ENCODE results near the gene RPTN.
"Not testable (repeated sequence)": the region's sequence is repeated elsewhere in the genome, so short reads cannot be mapped to it uniquely, and the experiment has no call there.

RPTN gene

DNA sequence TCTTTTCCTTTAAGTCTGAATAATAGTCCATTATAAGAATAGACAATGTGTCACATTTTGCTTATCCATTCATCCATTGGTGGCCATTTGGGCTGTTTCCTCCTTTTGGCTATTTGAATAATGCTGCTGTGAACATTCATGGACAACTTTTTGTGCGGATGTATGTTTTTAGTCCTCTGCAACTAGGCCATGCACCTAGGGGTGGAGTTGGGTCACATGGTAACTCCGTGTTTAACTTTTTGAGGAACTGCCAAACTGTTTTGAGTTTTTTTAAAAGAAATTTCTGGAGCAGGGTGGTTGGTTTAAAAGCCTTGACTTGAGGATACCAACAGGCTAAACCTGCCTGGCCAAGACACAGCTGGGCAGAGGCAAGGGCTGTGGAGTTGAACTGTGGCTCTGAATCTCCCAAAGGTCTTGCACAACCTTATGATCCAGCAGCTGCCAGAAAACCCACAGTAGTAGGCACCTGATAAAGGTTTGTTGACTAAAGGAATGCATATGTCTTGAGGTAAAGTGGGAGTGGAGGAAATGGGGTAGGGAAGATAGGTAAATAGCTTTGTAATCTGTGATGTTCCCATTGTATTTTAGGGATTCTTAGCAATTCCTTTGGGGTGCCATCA is 5.6 kb upstream of the RPTN start:
- no peak for DNase-seq

DNA sequence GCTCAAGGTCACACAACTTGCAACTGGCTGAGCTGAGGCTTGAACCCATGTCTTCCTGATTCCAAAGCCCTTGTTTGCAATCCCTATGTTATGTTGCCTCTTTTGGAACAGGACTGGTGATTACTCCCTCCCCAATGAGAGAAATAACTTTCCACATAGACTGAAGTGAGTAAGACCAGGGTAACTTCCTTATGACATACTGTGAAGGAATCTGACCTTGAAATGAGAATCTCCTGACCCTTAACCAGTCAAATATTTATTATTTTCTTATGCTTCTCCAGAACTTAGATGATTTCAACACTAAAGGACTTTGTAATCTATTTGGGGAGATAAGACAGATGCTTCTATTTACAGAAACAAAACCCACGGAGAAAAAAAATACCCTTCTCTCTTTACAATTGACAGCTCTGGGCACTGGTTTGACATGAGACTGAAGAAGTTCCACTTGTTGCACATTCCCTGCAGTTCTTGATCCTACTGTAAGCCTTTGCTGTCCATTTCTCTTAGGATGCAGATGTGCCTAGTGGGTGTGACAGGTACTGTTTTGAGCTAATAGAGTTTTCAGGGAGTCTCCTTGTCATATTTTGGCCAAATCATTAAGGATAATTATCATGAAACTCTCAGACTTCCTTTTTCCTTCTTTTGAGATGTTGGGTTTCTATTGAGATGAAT is 3.9 kb upstream of the RPTN start:
- peak; percentile 71 for DNase-seq

DNA sequence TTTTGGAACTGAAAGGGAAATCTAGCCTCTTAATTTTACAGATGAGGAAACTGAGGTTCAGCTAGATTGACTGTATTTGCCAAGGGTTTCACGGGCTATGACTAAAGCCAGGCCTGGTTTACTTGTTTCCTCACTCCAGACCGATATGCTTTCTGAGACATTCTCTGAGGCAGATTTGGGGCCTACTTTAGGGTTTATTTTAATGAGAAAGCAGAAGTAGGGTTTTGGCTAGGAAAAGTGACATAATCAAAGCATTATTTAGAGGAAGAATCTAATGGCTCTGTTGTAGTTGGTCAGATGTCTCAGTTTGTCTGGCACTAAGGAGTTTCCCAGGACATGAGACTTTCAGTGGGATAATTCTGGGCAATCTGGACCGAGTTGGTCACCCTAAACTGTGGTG is 1.5 kb upstream of the RPTN start:
- no peak for DNase-seq

DNA sequence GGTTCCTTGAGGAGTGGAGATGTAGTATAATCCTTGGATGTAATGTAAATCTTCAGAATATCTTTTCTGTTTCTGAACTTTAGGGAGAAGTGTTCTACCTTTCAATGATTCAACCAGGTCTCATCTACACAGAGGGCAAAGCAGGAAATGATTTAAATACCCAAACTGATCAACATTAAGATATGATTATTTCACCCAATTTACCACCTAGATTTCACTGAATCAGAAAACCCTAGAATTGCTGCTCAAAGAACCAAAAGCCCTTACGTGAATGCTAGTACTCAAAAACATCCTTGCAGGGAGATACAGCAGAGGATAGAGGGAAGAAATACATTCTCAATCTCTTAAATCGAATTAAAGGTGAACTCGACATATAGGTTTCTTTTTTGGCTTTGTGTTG is 5.0 kb downstream of the RPTN start:
- DNase-seq, result no peak

DNA sequence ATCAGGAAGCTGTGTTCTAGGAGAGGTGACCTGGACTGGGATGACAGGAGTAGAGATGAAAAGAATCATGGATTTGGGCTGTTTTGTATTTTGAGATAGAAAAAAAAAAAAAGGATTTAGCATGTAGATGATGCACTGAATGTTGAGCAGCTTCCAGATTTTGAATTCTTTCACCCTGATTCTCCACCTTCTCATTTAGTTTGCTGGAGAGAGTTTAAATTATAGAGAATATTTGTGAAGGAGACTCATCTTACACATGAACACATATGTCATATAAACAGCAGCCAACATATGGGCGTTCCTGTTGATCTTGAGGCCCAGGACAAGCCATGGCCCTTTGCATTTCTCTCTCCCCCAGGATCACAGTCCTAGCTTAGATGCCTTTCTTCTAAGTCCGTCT is 7.4 kb downstream of the RPTN start:
- DNase-seq, result no peak

DNA sequence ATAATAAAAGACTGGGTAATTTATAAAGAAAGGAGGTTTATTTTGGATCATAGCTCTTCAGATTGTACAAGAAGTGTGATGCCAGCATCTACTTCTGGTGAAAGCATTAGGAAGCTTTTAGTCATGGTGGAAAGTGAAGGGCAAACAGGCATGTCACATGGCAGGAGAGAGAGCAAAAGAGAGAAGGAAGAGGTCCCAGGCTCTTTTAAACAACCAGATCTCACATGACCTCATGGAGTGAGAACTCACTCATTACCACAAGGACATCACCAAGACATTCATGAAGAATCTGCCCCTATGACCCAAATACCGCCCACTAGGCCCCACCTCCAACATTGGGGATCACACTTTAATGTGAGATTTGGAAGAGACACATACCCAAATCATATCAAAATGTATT is 10.0 kb downstream of the RPTN start:
- DNase-seq, result no peak

DNA sequence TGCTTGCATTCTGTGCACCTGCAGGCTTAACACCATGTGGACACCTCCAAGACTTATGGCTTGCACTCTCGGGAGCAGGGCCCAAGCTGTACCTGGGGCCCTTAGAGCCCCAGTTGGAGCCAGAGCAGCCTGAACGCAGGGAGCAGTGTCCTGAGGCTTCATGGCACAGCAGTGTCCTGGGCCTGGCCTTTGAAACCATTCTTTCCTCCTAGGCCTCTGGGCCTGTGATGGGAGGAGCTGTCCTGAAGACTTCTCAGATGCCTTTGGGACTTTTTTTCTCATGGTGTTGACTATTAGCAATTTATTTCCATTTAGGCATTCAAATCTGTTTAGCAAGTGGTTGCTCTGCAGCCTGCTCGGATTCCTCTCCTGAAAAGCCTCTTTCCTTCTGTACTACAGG is 11.0 kb downstream of the RPTN start:
- DNase-seq, result no peak

DNA sequence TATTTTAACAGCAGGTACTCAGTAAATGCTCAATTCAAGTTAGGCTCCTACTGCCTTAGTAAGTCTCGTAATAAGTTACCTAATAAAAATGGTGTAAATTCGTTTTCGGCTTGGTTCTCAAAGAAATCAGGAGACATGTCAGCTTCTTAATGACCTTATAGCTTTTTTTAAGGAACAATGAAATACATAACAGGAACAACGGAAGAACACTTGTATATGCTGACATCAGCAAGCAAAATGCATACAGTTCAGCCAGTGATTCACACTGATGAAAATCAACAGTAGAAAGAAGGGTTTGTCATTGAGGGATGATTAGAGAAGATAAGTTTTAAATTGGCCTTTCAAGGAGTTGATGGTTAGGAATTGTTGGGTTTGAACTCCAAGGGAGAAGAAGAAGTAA is 13.3 kb downstream of the RPTN start:
- DNase-seq, result no peak

DNA sequence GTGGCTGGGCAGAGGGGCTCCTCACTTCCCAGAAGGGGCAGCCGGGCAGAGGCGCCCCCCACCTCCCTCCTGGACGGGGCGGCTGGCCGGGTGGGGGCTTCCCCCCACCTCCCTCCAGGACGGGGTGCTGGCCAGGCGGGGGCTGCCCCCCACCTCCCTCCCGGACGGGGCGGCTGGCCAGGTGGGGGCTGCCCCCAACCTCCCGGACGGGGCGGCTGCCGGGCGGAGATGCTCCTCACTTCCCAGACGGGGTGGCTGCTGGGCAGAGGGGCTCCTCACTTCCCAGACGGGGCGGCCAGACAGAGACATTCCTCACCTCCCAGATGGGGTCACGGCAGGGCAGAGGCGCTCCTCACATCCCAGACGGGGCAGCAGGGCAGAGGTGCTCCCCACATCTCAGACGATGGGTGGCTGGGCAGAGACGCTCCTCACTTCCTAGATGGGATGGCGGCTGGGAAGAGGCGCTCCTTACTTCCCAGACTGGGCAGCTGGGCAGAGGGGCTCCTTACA is 14.3 kb downstream of the RPTN start:
- not testable (repeated sequence) for DNase-seq

DNA sequence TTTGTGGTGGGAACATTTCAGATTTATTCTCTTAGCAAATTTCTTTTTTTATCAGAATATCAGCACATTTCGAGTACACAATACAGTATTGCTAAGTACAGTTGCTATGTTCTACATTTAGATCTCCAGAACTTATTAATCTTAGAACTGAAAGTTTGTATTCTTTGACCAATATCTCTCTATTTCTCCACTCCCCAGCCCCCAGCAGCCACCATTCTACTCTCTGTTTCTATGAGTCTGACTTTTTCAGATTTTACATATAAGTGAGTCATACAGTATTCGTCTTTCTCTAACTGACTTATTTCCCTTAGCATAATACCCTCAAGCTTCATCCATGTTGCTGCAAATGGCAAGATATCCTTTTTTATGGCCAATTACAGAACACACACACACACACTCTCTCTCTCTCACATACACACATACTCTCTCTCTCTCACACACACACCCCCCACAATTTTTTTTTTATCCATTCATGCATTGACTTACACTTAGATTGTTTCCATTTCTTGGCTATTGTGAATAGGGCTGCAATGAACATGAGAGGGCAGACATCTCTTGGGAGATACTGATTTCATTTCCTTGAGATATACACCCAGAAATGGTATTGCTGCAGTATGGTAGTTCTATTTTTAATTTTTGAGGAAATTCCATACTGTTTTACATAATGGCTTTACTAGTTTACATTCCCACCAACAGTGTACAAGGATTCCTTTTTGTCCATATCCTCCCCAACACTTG is 15.7 kb downstream of the RPTN start:
- DNase-seq, result no peak

DNA sequence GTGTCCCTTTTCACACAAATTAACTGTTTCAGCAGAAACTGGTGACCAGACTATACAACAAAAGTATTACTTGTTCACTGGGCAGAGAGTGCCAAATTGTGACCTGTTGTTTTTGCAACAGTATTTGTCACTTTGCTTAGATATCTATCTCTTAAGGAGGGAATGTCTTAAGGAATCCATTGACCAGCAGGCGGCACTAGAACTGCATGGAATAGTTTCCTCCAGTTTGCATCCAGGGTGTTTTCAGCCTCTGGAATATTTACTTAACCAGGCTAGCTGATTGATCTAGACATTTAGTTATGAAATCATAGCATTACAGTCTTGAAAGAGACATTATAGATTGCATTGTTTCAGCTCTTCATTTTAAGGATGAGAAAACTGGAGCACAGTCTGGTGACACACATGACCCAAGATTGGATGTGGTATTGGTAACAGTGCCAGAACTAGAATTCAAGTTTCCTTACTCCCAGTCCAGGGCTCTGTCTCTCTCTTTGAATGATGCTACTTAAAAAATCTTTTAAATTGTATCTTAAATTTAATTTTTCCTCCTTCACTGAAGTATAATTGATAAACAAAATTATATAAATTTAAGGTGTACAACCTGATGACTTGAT is 16.9 kb downstream of the RPTN start:
- DNase-seq, result peak; percentile 48

DNA sequence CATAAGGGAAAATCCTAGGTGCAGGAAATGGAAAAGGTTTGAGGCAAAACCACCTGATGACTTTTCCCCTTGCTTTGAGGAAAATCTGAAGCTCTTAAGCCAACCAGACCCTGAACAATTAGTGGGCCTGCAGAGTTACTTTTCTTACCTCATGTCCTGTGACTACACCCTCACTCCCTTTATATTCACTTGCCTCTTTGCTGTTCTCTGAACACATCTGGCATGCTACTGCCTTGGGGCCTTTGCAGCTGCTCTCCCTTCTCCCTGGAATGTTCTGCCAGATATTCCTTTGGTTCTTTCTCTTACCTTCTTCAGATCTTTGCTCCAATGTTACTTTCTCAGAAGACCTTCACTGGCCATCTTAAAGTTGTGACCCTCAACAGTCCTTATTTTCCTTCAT is 21.8 kb downstream of the RPTN start:
- DNase-seq, result no peak

DNA sequence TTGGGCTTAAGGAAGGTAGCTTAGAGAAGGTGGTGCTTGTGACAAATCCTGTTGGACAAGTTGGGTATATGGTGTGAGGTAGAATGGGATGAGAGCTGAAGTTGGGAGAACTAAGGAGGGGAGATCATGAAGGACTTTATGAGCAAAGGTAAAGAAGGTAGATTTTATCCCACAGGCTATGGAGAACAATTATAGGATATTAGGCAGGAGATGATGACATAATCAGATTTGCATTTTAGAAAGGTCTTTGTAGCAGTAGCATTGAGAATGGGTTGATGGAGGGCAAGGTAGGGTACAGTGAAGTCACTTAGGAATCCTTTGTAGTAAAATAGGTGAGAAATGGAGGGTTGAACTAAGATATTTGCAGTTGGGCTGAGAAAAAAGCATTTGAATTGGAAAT is 28.8 kb downstream of the RPTN start:
- no peak for DNase-seq

DNA sequence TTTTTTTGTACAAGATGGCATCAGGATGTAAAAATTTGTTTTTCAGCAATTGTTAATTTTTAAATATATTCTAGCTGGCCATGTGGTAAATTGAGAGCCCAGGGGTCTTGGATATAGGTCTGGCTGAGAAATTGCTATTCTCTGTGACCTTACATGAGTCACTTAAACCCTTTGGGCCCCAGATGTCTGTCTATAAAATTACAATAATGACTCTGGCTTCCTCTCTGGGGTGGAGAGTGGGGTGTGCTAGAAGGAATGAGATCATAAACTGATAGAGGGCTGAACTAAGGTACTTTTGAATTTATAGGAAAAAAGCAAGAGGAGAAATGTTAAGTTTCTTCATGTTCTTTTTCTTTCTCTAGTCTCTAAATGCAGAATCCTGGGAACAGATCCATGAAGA is 31.4 kb downstream of the RPTN start:
- DNase-seq, result no peak

DNA sequence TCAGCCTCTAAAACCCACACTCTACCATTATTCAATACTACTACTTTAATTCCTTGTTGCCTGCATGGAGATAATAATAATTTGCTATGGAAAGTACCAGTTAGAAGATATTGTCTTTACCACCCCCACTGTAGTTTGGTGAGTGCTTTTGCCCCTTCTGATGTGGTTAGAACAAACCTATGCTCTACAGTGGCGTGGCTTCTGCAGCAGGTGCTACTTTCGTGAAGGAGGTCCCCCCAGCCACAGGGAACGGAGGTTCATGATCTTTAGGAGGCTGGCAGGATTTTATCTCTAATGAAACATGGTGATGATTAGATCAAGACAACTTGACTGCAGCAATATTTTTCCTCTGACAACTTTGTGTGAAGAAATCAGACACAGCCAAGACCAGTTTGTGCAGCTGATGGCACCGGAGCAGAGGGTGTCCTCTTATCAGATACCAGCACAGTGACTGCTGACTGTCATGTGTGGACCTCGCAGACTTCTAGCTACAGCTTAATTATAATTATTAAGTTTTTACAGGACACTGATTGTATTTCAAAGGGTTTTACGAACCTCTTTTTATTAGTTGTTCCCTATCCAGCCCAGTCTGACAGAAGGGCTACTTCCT is 33.1 kb downstream of the RPTN start:
- no peak for DNase-seq

DNA sequence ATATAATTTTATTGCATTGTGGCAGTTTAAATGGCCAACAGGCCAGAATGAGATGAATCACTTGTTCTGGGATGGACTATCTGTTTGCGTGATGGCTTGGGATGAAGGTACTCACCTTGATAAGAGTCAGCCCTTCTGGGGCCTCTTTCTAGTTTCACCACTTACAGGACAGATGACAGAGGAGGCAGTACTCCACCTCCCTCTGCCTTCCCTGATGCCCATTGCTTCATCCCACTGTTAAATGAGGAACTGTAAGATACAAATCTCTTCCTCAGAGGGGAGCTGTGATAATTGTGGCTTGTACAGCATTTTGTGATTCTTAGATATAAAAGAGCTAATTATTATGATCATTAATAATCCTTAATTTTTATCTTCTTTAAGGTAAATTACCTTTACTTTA is 40.1 kb downstream of the RPTN start:
- DNase-seq, result no peak

DNA sequence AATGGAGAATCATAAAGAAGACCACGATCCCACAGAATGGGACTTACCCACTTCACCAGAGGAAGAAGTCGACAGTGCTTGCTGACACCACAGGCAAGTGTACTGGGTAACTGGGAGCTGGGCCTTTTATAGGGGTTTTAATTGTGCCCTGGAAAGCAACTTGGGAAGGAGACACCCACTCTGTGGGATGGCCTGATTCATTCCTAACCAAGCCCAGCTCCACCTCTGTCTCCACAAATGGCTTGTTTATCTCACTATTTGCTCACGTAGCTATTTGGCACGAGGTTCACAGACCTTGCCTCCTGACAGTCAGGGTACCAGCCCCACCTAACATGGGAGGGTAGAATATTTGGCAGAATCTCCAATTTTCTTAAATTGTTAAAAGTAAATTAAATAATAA is 43.7 kb downstream of the RPTN start, which contains the start of gene TCHH:
TSS of gene TCHH (minus strand) at position 101 of the 400 bp plus-strand sequence. CDS start 1,364 bp downstream, outside the sequence.
- DNase-seq, result no peak

DNA sequence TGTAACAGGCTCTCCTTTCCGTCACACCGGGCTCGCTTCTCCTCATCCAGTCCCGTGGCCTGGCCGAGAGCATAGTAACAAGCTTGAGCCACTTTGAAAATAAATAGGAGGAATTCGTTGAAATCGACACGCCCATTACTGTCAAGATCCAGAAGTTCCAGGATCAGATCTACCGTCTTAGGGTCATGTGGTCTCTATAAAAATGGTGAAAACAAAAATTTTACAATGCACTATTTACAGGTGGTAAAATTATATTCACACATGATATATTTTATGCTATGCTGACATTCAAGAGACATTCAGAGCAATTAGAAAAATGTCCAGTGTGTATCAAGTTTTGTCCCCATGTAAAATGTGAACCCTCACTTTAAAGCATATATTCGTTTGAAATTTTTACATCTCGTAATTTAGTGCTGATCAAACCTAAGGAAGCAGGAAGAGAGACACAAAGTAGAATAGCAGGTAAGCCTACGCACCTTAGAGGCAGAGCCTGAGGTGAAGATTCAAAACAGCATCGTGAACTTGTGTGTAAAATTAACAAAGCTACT is 46.1 kb downstream of the RPTN start:
- DNase-seq, result no peak

DNA sequence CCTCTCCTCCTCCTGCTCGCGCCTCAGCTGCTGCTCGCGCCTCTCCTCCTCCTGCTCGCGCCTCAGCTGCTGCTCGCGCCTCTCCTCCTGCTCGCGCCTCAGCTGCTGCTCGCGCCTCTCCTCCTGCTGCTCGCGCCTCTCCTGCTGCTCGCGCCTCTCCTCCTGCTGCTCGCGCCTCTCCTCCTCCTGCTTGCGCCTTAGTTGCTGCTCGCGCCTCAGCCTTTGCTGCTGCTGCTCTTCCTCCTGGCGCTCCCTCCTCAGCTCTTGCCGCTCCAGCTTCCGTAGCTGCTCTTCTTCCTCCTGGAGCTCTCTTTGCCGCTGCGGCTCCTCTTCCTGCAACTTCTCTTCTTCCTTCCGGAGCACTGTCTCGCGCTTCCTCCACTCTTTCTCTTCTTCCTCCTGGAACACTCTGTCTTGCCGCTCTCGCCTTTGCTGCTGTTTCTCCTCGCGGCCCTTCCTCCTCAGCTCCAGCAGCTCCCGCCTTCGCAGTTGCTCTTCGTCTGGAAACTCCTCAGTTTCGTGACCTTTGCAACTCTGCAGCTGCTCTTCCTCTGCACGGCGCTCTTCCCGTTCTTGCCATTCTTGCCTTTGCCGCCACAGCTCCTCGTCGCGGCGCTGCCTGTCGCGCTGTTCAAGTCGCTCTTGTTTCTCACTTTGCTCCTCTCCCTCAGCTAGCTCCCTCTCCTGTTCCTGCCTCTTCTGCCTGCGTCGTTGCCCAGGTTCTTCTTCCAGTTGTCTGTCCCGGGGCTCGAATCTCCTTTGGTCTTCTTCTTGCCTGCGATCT is 46.7 kb downstream of the RPTN start:
- DNase-seq, result peak; percentile 23

DNA sequence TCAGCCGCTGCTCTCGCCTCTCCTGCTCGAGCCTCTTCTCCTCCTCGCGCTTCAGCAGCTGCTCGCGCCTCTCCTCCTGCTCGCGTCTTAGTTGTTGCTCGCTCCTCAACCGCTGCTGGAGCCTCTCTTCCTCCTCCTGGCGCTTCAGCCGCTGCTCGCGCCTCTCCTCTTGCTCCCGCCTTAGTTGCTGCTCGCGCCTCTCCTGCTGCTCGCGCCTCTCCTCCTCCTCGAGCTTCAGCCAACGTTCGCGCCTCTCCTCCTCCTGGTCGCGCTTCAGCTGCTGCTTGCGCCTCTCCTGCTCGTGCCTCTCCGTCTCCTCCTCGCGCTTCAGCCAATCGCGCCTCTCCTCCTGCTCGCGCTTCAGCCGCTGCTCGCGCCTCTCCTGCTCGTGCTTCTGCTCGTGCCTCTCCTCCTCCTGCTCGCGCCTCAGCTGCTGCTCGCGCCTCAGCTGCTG is 47.5 kb downstream of the RPTN start:
- DNase-seq, result peak; percentile 52

DNA sequence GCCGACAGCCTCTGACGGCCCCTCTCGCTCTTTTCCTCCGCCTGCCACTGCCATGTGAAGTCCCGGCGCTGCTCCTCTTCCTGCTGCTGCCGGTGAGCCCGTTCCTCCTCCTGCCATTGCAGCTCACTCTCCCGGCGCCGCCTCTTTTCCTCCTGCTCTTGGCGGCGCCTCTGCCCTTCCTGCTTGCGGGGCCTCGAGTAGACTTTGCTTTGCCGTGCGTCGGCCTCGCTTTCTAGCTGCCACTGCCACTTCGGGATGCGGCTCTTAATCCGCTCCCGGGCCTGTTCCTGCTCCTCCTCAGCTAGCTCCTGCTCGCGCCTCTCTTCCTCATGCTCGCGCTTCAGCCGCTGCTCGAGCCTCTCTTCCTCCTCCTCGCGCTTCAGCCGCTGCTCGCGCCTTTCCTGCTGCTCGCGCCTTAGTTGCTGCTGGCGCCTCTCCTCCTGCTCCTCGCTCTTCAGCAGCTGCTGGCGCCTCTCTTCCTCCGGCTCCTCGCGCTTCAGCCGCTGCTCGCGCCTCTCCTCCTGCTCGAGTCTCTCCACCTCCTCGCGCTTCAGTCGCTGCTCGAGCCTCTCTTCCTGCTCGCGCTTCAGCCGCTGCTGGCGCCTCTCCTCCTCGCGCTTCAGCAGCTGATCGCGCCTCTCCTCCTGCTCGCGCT is 48.0 kb downstream of the RPTN start:
- peak; percentile 55 for DNase-seq

Data from fibroblast of skin of right quadriceps (primary cell).